Mammary microvascular endothelial cell (primary cell): ENCODE measurements around the gene PGF. TPM values are rescaled to one million over a fixed set of nuclear protein-coding genes. Genes with fewer than 3 reads are reported as not detected.

ENCODE experiments used
- total RNA-seq: library from RNA; depleted of rRNA; stranded (reverse); fragments of >200 nt; gene quantifications from 2 replicates; pipeline ENCODE4 v1.2.3, GENCODE V29; 2015

Gene PGF
- 92.6 and 124 TPM in 2 replicates for total RNA-seq

GRCh38 chr14:74955229-74956026, at the start of gene PGF:
Gene PGF (minus strand): TSS chr14:74955597. CDS start chr14:74955242, 355 bp downstream.

GRCh38 chr14:75002392-75003249, 47.2 kb upstream of the PGF start, which contains the start of gene EIF2B2:
Gene EIF2B2 (plus strand): TSS chr14:75002921. CDS start chr14:75002991, 70 bp downstream.

GRCh38 chr14:74922752-74923401, 32.5 kb downstream of the PGF start, which contains the start of gene RPS6KL1:
Gene RPS6KL1 (minus strand): TSS chr14:74923260. CDS start chr14:74921541, 1,719 bp downstream.

Other genes starting within 250 kb of the PGF start
- 16.8 and 24.5 TPM in 2 replicates for gene AREL1, start 242.5 kb downstream of the PGF start, total RNA-seq
- 28.8 and 36.8 TPM in 2 replicates for gene FCF1, start 242.5 kb downstream of the PGF start, total RNA-seq
- 20.5 and 21.8 TPM in 2 replicates for gene YLPM1, start 192.3 kb downstream of the PGF start, total RNA-seq
- gene PROX2, start 79.5 kb downstream of the PGF start, total RNA-seq: not detected in 2 replicates
- gene DLST, start 73.7 kb downstream of the PGF start, total RNA-seq: 63.0 and 71.6 TPM in 2 replicates
- gene RPS6KL1, start 32.3 kb downstream of the PGF start, total RNA-seq: 11.1 and 14.0 TPM in 2 replicates
- 86.7 and 94.4 TPM in 2 replicates for gene EIF2B2, start 47.3 kb upstream of the PGF start, total RNA-seq
- gene MLH3, start 95.9 kb upstream of the PGF start, total RNA-seq: 11.6 and 12.6 TPM in 2 replicates
- gene ACYP1, start 108.4 kb upstream of the PGF start, total RNA-seq: 19.6 and 21.5 TPM in 2 replicates
- 0.89 and 1.3 TPM in 2 replicates for gene ZC2HC1C, start 114.0 kb upstream of the PGF start, total RNA-seq
- gene NEK9, start 171.5 kb upstream of the PGF start, total RNA-seq: 16.7 and 20.7 TPM in 2 replicates
- 265 and 276 TPM in 2 replicates for gene TMED10, start 221.0 kb upstream of the PGF start, total RNA-seq